Body of pancreas (tissue), 4 donors: ENCODE measurements around the gene TMEM130. TPM values are rescaled to one million over a fixed set of nuclear protein-coding genes. Genes with fewer than 3 reads are reported as not detected.
"Not testable (repeated sequence)": the region's sequence is repeated elsewhere in the genome, so short reads cannot be mapped to it uniquely, and the experiment has no call there.

Experiments used
- ATAC-seq: fragments of 150-250 bp; one replicate; pipeline ENCODE4 v1.9.1; 2016
- DNase-seq, 4 donors: peaks; one replicate each; pipeline ENCODE4 v3.0.0-alpha.2; 2019
- H3K27ac ChIP-seq, 4 donors: fragments of 200-600 bp; sonication (generic); 1 replicate in 3 of 4; 2 replicates in 1 of 4; pipeline versions ENCODE4 v1.5.1 to v1.6.1; 2016 to 2019; ENCODE audit warnings: mild to moderate bottlenecking in 1 of 4, mixed read lengths in 1 of 4, moderate library complexity in 1 of 4
- H3K27me3 ChIP-seq, 2 donors: fragments of 200-600 bp; sonication (generic); one replicate each; pipeline ENCODE4 v1.6.0; 2016; ENCODE audit warnings: mild to moderate bottlenecking in 1 of 2
- H3K36me3 ChIP-seq, 2 donors: fragments of 200-600 bp; sonication (generic); replicated peaks in 1 of 2; 2 replicates each; pipeline ENCODE4 v1.5.1; 2016; ENCODE audit warnings: low read depth in 2 of 2; ENCODE audit not compliant: insufficient read depth in 1 of 2
- H3K4me1 ChIP-seq: fragments of 200-600 bp; sonication (generic); one replicate; pipeline ENCODE4 v1.6.0; 2016
- H3K4me3 ChIP-seq, 2 donors: fragments of 200-600 bp; sonication (generic); 1 replicate in 1 of 2; 2 replicates in 1 of 2; pipeline ENCODE4 v1.5.1; 2016 to 2019
- H3K9me3 ChIP-seq, 3 donors: fragments of 200-600 bp; sonication (generic); 1 replicate in 2 of 3; 2 replicates in 1 of 3; pipeline ENCODE4 v1.5.1; 2016
- POLR2A ChIP-seq, 3 donors: fragments of 450-650 bp; IDR thresholded peaks; one replicate each; pipeline ENCODE4 v1.6.1; 2016; ENCODE audit warnings: antibody characterized with exemption in 3 of 3, mild to moderate bottlenecking in 2 of 3
- WGBS, 2 donors: methylation state at CpG; one replicate each; pipeline ENCODE4 v1.1.5; 2017; 5-methylcytosine and 5-hydroxymethylcytosine counted together
- intact Hi-C: fragments of 100-400 bp; cut with DNase I; formaldehyde crosslinking; loops from one replicate; pipeline ENCODE4 v1.15.1; 2023
- total RNA-seq, 2 donors: library from RNA; depleted of rRNA; stranded (reverse); fragments of >200 nt; gene quantifications; one replicate each; pipeline ENCODE4 v1.1.0, GENCODE V29; 2016
- TF ChIP-seq, protein P1 (sequence below), 7 experiments: fragments of 450-650 bp in 4 of 7; fragments of 200-600 bp in 3 of 7; sonication (generic) in 3 of 7; IDR thresholded peaks; one replicate each; pipeline ENCODE4 v1.5.1; 2016 to 2019; ENCODE audit warnings: antibody characterized with exemption in 7 of 7

TMEM130 gene
- total RNA-seq, 2 donors from 2014 or later = 0.52 to 0.66 TPM

DNA sequence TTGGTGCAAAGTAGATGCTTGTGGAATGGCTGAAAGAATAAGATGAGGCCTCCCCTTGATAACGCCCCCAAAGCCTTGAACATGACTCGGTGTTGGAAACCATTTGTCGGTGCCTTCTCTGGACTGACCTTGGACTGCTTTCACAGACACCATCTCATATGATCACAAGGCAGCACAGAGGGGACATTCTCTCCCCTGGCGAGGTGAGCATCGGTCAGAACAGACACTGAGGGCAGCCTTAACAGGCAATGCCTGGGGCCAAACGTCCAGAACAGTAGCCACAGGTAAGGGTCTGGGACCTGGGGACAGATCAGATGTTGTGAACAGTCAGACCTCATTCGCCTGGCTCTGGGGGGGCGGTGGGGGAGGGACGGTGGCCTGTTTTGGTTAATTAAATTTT lies 5.7 kb upstream of the TMEM130 start:
- TF ChIP-seq POLR2A (IDR thresholded peaks at IDR 0.05) = no peak
- TF ChIP-seq, protein P1, sequence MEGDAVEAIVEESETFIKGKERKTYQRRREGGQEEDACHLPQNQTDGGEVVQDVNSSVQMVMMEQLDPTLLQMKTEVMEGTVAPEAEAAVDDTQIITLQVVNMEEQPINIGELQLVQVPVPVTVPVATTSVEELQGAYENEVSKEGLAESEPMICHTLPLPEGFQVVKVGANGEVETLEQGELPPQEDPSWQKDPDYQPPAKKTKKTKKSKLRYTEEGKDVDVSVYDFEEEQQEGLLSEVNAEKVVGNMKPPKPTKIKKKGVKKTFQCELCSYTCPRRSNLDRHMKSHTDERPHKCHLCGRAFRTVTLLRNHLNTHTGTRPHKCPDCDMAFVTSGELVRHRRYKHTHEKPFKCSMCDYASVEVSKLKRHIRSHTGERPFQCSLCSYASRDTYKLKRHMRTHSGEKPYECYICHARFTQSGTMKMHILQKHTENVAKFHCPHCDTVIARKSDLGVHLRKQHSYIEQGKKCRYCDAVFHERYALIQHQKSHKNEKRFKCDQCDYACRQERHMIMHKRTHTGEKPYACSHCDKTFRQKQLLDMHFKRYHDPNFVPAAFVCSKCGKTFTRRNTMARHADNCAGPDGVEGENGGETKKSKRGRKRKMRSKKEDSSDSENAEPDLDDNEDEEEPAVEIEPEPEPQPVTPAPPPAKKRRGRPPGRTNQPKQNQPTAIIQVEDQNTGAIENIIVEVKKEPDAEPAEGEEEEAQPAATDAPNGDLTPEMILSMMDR (IDR thresholded peaks at IDR 0.05) = no peak
- intact Hi-C loops = no loop called here
- Histone ChIP-seq H3K27ac (no peak overlapping the region), H3K36me3 (no peaks in the 10 kb centered on the region), H3K4me3 (no peak overlapping the region), H3K27me3 (no peaks in the 10 kb centered on the region), H3K4me1 (peaks cover 16% of the 10 kb centered on the region), H3K9me3 (no peaks in the 10 kb centered on the region)
- ATAC-seq = no peak
- DNase-seq = no peak
- 47% methylated on average over 7 to 9 of the region's 9 CpGs for WGBS, 2 donors

DNA sequence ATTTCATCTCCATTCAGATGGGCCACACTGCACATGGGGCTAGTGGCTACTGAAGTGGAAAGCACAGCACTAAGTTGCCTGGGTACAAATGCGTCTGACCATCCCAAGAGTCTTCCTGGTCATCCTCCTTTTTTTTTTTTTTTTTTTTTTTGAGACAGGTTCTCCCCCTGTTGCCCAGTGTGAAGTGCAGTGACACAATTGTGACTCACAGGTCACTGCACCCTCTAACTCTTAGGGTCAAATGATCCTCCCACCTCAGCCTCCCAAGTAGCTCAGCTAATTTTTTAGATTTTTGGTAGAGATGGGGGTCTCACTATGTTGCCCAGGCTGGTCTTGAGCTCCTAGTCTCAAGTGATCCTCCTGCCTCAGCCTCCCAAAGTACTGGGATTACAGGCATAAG lies 5.1 kb upstream of the TMEM130 start:
- no peak overlapping the region for H3K4me3 ChIP-seq

DNA sequence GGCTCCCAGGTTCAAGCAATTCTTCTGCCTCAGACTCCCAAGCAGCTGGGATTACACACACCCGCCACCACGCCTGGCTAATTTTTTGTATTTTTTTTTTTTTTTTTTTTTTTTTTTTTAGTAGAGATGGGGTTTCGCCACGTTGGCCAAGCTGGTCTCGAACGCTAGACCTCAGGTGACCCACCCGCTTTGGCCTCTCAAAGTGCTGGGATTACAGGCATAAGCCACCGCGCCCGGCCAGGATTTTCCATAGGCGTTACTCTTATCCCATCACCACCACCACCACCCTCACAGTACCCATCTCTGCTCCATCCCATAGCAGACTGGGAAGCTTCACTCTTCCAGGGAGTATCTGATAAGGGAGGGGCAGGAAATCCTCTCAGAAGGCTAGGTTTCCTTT lies 3.8 kb upstream of the TMEM130 start:
- intact Hi-C loops, ATAC-seq: not testable (repeated sequence)

More for the DNA sequence above, 5.1 kb upstream of the TMEM130 start:
- Histone ChIP-seq H3K4me1 (peaks cover 16% of the 10 kb centered on the region), H3K27me3 (no peaks in the 10 kb centered on the region), H3K9me3 (no peaks in the 10 kb centered on the region), H3K27ac (no peak overlapping the region), H3K36me3 (no peaks in the 10 kb centered on the region)
- WGBS, 2 donors = 70 to 71% methylated on average over 1 of the region's 1 CpG
- DNase-seq = no peak
- intact Hi-C loops = no loop called here
- TF ChIP-seq POLR2A (IDR thresholded peaks at IDR 0.05) = no peak
- TF ChIP-seq, protein P1 (IDR thresholded peaks at IDR 0.05) = no peak
- no peak for ATAC-seq

DNA sequence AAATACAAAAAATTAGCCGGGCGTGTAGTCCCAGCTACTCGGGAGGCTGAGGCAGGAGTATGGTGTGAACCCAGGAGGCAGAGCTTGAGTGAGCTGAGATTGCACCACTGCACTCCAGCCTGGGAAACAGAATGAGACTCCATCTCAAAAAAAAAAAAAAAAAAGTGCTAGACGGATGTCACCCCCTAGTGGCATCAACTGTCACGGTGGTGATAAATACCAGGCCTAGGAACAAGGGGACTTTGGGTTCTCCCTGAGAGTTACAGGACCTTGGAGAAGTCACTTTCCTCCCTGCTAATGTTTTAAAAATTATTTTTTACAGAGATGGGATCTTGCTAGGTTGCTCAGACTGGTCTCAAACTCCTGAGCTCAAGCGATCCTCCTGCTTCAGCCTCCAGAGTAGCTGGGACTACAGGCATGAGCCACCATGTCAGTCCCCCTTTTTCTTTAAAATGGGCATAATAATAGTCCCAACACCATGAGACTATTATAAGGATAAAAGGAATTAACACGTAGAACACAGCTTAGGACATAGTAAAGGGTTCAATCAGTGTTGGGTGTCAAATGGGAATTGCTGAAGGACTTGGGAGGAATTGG lies 2.6 kb upstream of the TMEM130 start:
- DNase-seq (no peak), ATAC-seq (no peak)
- no peak overlapping the region for H3K4me3 ChIP-seq
- H3K27me3 ChIP-seq = peaks cover 0 to 6% of the 10 kb centered on the region in 2 donors
- 61 to 66% methylated on average over 7 of the region's 7 CpGs for WGBS, 2 donors
- TF ChIP-seq POLR2A (IDR thresholded peaks at IDR 0.05) = no peak
- TF ChIP-seq, protein P1 (IDR thresholded peaks at IDR 0.05) = no peak
- no peaks in the 10 kb centered on the region for H3K36me3 ChIP-seq
- H3K4me1 ChIP-seq = peaks cover 13% of the 10 kb centered on the region
- no peaks in the 10 kb centered on the region for H3K9me3 ChIP-seq
- intact Hi-C loops = no loop called here
- H3K27ac ChIP-seq = no peak overlapping the region

More for the DNA sequence above, 3.8 kb upstream of the TMEM130 start:
- not testable (repeated sequence) for H3K9me3 ChIP-seq, H3K36me3 ChIP-seq, DNase-seq, H3K27me3 ChIP-seq, H3K27ac ChIP-seq, H3K4me3 ChIP-seq
- WGBS, 2 donors = 83 to 91% methylated on average over 7 to 10 of the region's 11 CpGs
- peaks cover 20% of the 10 kb centered on the region for H3K4me1 ChIP-seq

DNA sequence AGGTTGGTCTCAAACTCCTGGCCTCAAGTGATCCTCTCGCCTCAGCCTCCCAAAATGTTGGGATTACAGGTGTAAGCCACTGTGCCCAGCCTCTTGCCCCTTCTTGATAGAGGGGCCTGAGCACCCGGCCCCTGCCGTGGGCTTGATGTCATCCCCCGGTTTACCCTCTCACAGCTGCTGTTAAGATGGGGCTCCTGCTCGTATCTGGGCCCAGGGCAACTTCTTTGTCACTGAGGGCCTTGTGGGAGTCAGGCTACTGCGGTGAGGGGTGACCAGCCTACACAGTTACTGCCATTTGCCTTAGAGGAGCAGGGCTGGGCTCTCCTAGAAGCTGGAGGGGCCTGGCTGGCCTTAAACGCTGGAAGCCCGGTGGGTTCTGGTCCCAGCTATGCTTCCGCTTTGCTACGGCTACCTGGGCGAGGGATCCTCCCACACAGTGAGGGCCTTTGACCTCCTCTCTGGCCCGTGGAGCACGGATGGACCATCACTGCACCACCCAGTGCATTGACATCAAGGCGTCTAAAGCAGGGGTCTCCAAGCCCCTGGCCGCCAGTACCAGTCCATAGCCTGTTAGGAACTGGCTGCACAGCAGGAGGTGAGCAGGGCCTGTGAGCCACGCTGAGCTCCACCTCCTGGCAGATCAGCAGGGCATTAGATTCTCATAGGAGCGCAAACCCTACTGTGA lies 1.1 kb upstream of the TMEM130 start:
- intact Hi-C loops = no loop called here

More for the DNA sequence above, 1.1 kb upstream of the TMEM130 start:
- Histone ChIP-seq H3K36me3 (no peaks in the 10 kb centered on the region), H3K4me1 (peaks cover 13% of the 10 kb centered on the region), H3K4me3 (no peak overlapping the region), H3K27ac (no peak overlapping the region), H3K9me3 (no peaks in the 10 kb centered on the region), H3K27me3 (peaks cover 0 to 6% of the 10 kb centered on the region in 2 donors)
- DNase-seq (no peak), ATAC-seq (no peak)
- 71 to 85% methylated on average over 7 to 17 of the region's 17 CpGs for WGBS, 2 donors
- no peak for TF ChIP-seq POLR2A (IDR thresholded peaks at IDR 0.05)
- TF ChIP-seq, protein P1 (IDR thresholded peaks at IDR 0.05) = no peak
